Measurements from ENCODE around the gene SAP25. TPM values are rescaled to one million over a fixed set of nuclear protein-coding genes. Genes with fewer than 3 reads are reported as not detected.
"Not testable (repeated sequence)": the region's sequence is repeated elsewhere in the genome, so short reads cannot be mapped to it uniquely, and the experiment has no call there.

Gene SAP25
- total RNA-seq, 2 experiments from 2014 or later, result 29.1 to 30.0 TPM

- Mint-ChIP-seq H3K27me3 (no peaks in the 10 kb centered on the region), H3K27ac (peak overlapping the region; percentile 96), H3K36me3 (ENCODE audit: low read depth) (peaks cover 43% of the 10 kb centered on the region), H3K4me3 (peak overlapping the region; percentile 97), H3K4me1 (peaks cover 93% of the 10 kb centered on the region), H3K9me3 (no peaks in the 10 kb centered on the region)
- POLR2A ChIA-PET, result interaction anchor here (0.9 to 4.6 kb wide), 13 partner anchors 8 to 118 kb away, joined by 3 to 32 read pairs (median 5); partner anchors contain the start of genes AGFG2, FBXO24, LRCH4 and MEPCE
- DNase-seq, result no peak
- CTCF ChIA-PET, result interaction anchor here (1.0 to 11.6 kb wide), 4 partner anchors 12 to 77 kb away, joined by 4 to 144 read pairs (median 5); partner anchors contain the start of gene MOSPD3
These were observed 27.4 kb downstream of the SAP25 start for GRCh38 chr7:100546129-100546925.

GRCh38 chr7:100545360-100546128, 28.2 kb downstream of the SAP25 start:
- Mint-ChIP-seq H3K27me3 (no peaks in the 10 kb centered on the region), H3K4me1 (peaks cover 96% of the 10 kb centered on the region), H3K36me3 (ENCODE audit: low read depth) (peaks cover 47% of the 10 kb centered on the region), H3K4me3 (peak overlapping the region; percentile 97), H3K9me3 (no peaks in the 10 kb centered on the region), H3K27ac (peak overlapping the region; percentile 96)
- POLR2A ChIA-PET, result interaction anchor here (1.2 to 2.9 kb wide), 13 partner anchors 10 to 160 kb away, joined by 3 to 17 read pairs (median 4); partner anchors contain the start of genes FBXO24, LRCH4, MEPCE and POP7
- CTCF ChIA-PET, result interaction anchor here (1.0 to 11.6 kb wide), 5 partner anchors 15 to 76 kb away, joined by 3 to 144 read pairs (median 4); partner anchors contain the start of gene MOSPD3
- peak; percentile 59 for DNase-seq

DNA sequence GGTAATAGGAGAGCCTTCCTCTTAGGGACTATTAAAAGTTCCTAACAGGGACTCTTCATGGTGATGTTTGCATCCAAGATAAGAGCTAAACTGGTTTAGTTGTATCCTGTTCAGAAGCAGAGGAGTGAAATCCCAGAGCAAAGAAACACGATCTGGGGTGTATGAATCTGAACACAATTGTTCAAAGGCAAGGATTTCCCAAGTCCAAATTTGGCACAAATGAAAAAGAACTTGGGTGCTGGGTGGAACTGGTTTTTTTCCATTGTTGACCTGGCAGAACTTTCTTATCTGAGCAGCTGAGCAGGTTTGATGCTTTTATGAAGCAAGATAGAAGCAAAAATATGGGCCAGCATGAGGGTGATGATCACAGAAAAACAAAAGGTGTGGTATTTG, 28.7 kb downstream of the SAP25 start:
- no peak for DNase-seq
- Mint-ChIP-seq H3K36me3 (ENCODE audit: low read depth) (peaks cover 45% of the 10 kb centered on the region), H3K4me1 (peaks cover 95% of the 10 kb centered on the region), H3K27me3 (no peaks in the 10 kb centered on the region), H3K4me3 (peak overlapping the region; percentile 97), H3K9me3 (no peaks in the 10 kb centered on the region), H3K27ac (peak overlapping the region; percentile 96)
- POLR2A ChIA-PET, result interaction anchor here (1.2 to 2.9 kb wide), 13 partner anchors 9 to 161 kb away, joined by 3 to 17 read pairs (median 4); partner anchors contain the start of genes FBXO24, LRCH4, MEPCE and POP7
- CTCF ChIA-PET, result interaction anchor here (0.6 to 11.6 kb wide), 6 partner anchors 15 to 393 kb away, joined by 3 to 144 read pairs (median 4); partner anchors contain the start of gene MOSPD3

DNA sequence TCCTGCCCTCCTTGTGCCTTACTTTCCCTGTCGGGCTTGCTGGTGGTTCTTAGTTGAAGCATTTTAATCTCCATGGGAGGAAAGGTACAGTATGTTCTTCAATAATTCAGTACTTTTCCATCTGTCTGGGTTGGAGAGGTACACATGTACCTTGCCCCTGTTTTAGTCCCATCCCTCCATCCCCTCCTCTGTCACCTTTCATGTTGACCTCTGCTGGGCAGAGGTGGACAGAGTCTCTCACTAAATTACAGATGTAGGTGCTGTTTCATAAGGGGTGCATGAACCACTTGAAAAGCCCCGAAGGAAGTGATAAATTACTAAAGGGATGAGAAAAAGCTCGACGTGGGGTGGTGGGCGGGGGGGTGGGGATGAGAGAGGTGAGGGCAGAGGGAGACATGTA, 29.3 kb downstream of the SAP25 start:
- Mint-ChIP-seq H3K4me1 (peaks cover 94% of the 10 kb centered on the region), H3K36me3 (ENCODE audit: low read depth) (peaks cover 41% of the 10 kb centered on the region), H3K4me3 (peak overlapping the region; percentile 97), H3K27ac (peak overlapping the region; percentile 96), H3K9me3 (no peaks in the 10 kb centered on the region), H3K27me3 (no peaks in the 10 kb centered on the region)
- DNase-seq, result no peak
- CTCF ChIA-PET, result interaction anchor here (0.6 to 11.6 kb wide), 3 partner anchors 16 to 392 kb away, joined by 3 to 144 read pairs (median 6); partner anchors contain the start of gene MOSPD3
- POLR2A ChIA-PET, result interaction anchor here (1.2 to 2.9 kb wide), 9 partner anchors 9 to 116 kb away, joined by 3 to 17 read pairs (median 6); partner anchors contain the start of genes FBXO24, LRCH4, MEPCE and ZCWPW1

GRCh38 chr7:100543586-100543985, 30.1 kb downstream of the SAP25 start:
- Mint-ChIP-seq H3K4me3 (peak overlapping the region; percentile 97), H3K27me3 (no peaks in the 10 kb centered on the region), H3K9me3 (no peaks in the 10 kb centered on the region), H3K4me1 (peaks cover 90% of the 10 kb centered on the region), H3K36me3 (ENCODE audit: low read depth) (peaks cover 41% of the 10 kb centered on the region), H3K27ac (peak overlapping the region; percentile 96)
- ChIA-PET POLR2A (interaction anchor here (1.3 to 2.9 kb wide), 7 partner anchors 10 to 331 kb away, joined by 3 to 17 read pairs (median 4); partner anchors contain the start of genes FBXO24, LRCH4, MEPCE and SRRT), CTCF (interaction anchor here (1.2 to 11.6 kb wide), 2 partner anchors 17 to 74 kb away, joined by 4 to 144 read pairs; no protein-coding TSS in a partner anchor)
- no peak for DNase-seq

GRCh38 chr7:100541309-100541708, 32.4 kb downstream of the SAP25 start:
- ChIA-PET CTCF (interaction anchor here (1.1 to 11.6 kb wide), 7 partner anchors 12 to 126 kb away, joined by 3 to 144 read pairs (median 4); no protein-coding TSS in a partner anchor), POLR2A (interaction anchor here (0.8 to 2.1 kb wide), 5 partner anchors 9 to 112 kb away, joined by 3 to 15 read pairs (median 7); partner anchors contain the start of genes MEPCE and ZCWPW1)
- H3K9me3 Mint-ChIP-seq, DNase-seq, H3K27me3 Mint-ChIP-seq: not testable (repeated sequence)
- peaks cover 73% of the 10 kb centered on the region for H3K4me1 Mint-ChIP-seq
- peak overlapping the region; percentile 97 for H3K4me3 Mint-ChIP-seq
- H3K36me3 Mint-ChIP-seq (ENCODE audit: low read depth), result peaks cover 32% of the 10 kb centered on the region
- peak overlapping the region; percentile 96 for H3K27ac Mint-ChIP-seq

GRCh38 chr7:100540073-100540723, 33.5 kb downstream of the SAP25 start:
- ChIA-PET CTCF (interaction anchor here (1.5 to 11.6 kb wide), 5 partner anchors 8 to 63 kb away, joined by 5 to 144 read pairs (median 11); no protein-coding TSS in a partner anchor), POLR2A (interaction anchor here (0.8 to 3.2 kb wide), 7 partner anchors 9 to 439 kb away, joined by 3 to 22 read pairs (median 5); partner anchors contain the start of genes AP4M1, FBXO24, LRCH4 and MCM7)
- DNase-seq, result no peak
- Mint-ChIP-seq H3K4me3 (peak overlapping the region; percentile 97), H3K27ac (peak overlapping the region; percentile 76), H3K36me3 (ENCODE audit: low read depth) (peaks cover 31% of the 10 kb centered on the region), H3K4me1 (peaks cover 62% of the 10 kb centered on the region), H3K27me3 (no peaks in the 10 kb centered on the region), H3K9me3 (no peaks in the 10 kb centered on the region)

- ChIA-PET POLR2A (interaction anchor here (0.8 to 3.2 kb wide), 17 partner anchors 9 to 438 kb away, joined by 3 to 32 read pairs (median 4); partner anchors contain the start of genes AP4M1, FBXO24, LRCH4 and MCM7), CTCF (interaction anchor here (1.2 to 2.3 kb wide), 7 partner anchors 9 to 64 kb away, joined by 3 to 11 read pairs (median 7); no protein-coding TSS in a partner anchor)
- peak overlapping the region; percentile 97 for H3K4me3 Mint-ChIP-seq
- H3K9me3 Mint-ChIP-seq, result no peaks in the 10 kb centered on the region
- H3K27me3 Mint-ChIP-seq, result no peaks in the 10 kb centered on the region
- peak overlapping the region; percentile 87 for H3K27ac Mint-ChIP-seq
- H3K36me3 Mint-ChIP-seq (ENCODE audit: low read depth), result peaks cover 28% of the 10 kb centered on the region
- peaks cover 55% of the 10 kb centered on the region for H3K4me1 Mint-ChIP-seq
- DNase-seq, result peak; percentile 35
These were observed 34.2 kb downstream of the SAP25 start for GRCh38 chr7:100539436-100540006.

- Mint-ChIP-seq H3K4me3 (peak within 1 kb of the TSS; percentile 97), H3K9me3 (no peaks in the 10 kb centered on the region), H3K4me1 (peaks cover 49% of the 10 kb centered on the region), H3K27ac (peak within 1 kb of the TSS; percentile 87), H3K36me3 (ENCODE audit: low read depth) (peaks cover 23% of the 10 kb centered on the region), H3K27me3 (no peaks in the 10 kb centered on the region)
- CTCF ChIA-PET, result interaction anchor here (1.2 to 2.3 kb wide), 7 partner anchors 9 to 63 kb away, joined by 3 to 11 read pairs (median 7); no protein-coding TSS in a partner anchor
- DNase-seq, result peak; percentile 100
- POLR2A ChIA-PET, result interaction anchor here (0.8 to 3.2 kb wide), 19 partner anchors 10 to 438 kb away, joined by 3 to 32 read pairs (median 4); partner anchors contain the start of genes AP4M1, FBXO24, LRCH4 and MCM7
These were observed 34.9 kb downstream of the SAP25 start, which contains the start of gene AGFG2 for GRCh38 chr7:100538654-100539435. Gene AGFG2 (plus strand): TSS chr7:100539203. CDS start chr7:100539347, 144 bp downstream.

DNA sequence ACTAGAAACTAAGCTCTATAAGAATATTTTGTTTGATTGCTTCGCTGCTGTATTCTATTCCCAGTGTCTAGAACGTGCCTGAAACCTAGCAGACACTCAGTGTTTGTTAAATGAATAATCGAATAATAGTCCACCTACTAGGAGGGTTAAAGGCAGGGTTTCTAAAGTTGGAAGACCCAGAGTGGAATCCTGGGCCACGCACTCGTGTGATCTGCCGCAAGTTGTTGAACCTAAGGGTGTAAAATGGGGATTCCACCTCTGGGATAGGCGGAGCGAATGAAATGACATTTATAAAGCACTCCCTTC, 35.4 kb downstream of the SAP25 start:
- CTCF ChIA-PET, result interaction anchor here (1.8 to 1.9 kb wide), 2 partner anchors 26 to 56 kb away, joined by 7 to 8 read pairs; no protein-coding TSS in a partner anchor
- Mint-ChIP-seq H3K4me1 (peaks cover 43% of the 10 kb centered on the region), H3K27me3 (no peaks in the 10 kb centered on the region), H3K4me3 (peak overlapping the region; percentile 97), H3K36me3 (ENCODE audit: low read depth) (peaks cover 21% of the 10 kb centered on the region), H3K9me3 (no peaks in the 10 kb centered on the region), H3K27ac (peak overlapping the region; percentile 87)
- POLR2A ChIA-PET, result interaction anchor here (1.0 to 3.2 kb wide), 12 partner anchors 11 to 168 kb away, joined by 3 to 32 read pairs (median 6); partner anchors contain the start of genes FBXO24, LRCH4, MEPCE and POP7
- DNase-seq, result no peak

All from activated CD4-positive, alpha-beta memory T cell treated with anti-CD3 and anti-CD28 coated beads, Interleukin-2, amount 10 ng/mL, durations not matched to agents 7 days and 5 days (primary cell).